CD1c-positive myeloid dendritic cell (primary cell): ENCODE results near the gene ABCA2.

Experiments
- DNase-seq: peaks from one replicate; pipeline ENCODE4 v3.0.0-alpha.2; 2016; ENCODE audit errors: extremely low spot score

Gene ABCA2

GRCh38 chr9:136995772-136996311 is 32.2 kb downstream of the ABCA2 start:
- no peak for DNase-seq

DNA sequence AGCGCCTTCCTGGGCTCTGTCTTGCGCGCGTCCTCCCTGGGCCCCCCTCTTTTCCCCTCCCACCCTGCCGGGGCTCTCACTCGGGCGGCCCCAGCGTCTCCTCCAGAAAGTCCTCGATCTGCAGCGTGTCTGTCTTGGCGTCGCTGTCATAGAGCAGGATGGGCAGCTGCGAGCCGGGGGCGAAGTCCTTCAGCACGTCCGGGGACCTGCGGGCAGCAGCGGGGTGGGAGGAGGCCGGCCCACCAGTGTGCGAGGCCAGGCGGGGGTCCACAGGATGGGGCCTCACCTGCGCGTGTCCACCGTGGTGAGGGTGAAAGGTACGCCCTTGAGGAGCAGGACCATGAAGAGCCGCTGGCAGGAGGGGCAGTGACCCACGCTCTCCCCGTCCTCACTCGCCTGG is 32.7 kb downstream of the ABCA2 start:
- DNase-seq = no peak

GRCh38 chr9:136994888-136995230 is 33.2 kb downstream of the ABCA2 start:
- no peak for DNase-seq

- DNase-seq = no peak
Observed at GRCh38 chr9:136994180-136994887, 33.7 kb downstream of the ABCA2 start.

DNA sequence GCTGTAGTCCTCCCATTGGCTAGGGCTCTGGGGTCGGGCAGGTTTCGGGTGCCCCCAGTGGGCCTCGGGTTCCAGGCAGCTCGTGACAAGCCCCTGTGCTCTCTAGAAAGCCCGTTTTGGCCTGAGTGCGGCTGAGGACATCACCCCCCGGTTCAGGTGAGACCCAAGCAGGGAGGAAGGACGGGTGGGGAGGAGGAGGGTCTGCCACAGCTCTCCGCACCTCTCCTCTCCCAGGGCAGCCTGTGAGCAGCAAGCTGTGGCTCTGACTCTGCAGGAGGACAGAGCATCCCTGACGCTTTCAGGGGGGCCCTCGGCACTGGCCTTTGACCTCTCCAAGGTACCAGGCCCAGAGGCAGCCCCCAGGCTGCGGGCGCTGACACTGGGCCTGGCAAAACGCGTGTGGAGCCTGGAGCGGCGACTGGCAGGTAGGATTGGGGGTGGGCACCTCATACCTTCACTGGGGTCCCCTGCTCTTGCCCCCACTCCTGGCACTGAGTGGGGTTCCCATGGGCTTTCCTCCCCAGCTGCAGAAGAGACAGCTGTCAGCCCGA is 35.1 kb downstream of the ABCA2 start:
- DNase-seq = no peak

GRCh38 chr9:136991993-136992818 is 35.8 kb downstream of the ABCA2 start, which contains the start of gene PAXX:
Gene PAXX, plus strand, starts transcription at chr9:136992422. Its CDS starts 22 bp downstream, at chr9:136992444.
- peak; percentile 95 for DNase-seq

GRCh38 chr9:136990242-136990911 is 37.7 kb downstream of the ABCA2 start:
- no peak for DNase-seq

- DNase-seq = no peak
Observed at GRCh38 chr9:136988872-136989271, 39.2 kb downstream of the ABCA2 start.

- no peak for DNase-seq
Observed at GRCh38 chr9:136985853-136986252, 42.2 kb downstream of the ABCA2 start.

GRCh38 chr9:136985027-136985602 is 42.9 kb downstream of the ABCA2 start:
- DNase-seq = no peak

GRCh38 chr9:136984464-136985026 is 43.5 kb downstream of the ABCA2 start:
- DNase-seq = no peak

GRCh38 chr9:136983656-136984314 is 44.3 kb downstream of the ABCA2 start:
- DNase-seq = no peak

DNA sequence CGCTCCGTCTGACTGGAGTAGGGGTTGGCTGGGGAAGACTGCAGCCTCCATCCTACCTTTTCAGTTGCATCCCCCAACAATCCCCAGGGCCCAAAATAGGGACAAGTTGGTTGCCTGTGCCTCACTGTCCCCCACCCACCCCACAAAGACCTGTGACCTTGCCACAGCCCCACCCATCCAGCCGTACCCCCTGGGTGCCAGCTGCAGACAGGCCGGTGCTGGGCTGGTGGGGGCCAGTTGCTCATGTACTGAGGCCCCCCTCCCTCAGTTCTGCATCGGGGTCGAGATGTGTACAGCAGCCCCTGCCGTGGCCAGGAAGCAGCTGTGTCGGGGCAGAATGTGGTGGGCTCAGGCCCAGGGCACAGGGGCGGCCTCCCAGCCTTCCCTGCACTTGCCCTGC is 44.9 kb downstream of the ABCA2 start:
- DNase-seq = no peak

DNA sequence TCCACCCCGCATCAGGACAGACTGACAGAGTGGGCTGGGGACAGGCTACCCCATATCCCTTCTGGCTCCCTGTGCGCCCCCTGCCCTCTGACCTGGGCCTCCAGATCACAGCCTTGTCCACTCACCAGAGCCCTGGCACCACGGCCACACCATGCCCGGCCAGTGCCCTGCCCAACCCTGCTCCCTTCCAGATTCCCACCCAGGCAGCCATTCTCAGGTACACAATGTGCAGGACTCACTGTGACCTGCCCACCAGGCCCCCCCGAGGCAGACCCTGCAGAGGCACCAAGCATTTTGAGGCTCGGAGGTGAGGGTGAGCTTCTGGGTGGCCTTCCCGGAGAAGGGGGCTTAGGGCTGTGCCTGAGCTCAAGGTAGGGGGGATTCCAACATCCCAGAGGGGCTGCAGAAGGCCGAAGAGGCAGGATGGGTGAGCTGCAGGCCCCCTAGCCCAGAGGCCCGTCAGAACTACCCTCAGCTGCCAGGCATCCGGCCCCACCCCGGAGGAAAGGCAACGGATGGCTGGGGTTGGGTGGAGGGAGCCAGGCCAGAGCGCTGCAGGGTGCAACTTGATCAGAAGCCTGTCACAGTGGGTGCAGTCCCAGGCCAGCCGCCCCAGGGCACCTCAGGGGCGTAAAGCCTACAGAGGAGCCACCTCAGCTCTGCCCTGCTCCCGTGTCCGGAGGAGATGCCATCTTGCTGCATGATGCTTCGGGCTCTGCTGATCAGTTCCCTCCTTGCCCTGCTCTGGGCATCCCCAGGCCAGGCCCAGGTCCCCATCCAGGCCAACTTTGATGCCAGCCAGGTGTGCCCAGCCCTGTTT is 45.6 kb downstream of the ABCA2 start, which contains the start of gene LCNL1:
Gene LCNL1, plus strand, starts transcription at position 762 of the 820 bp plus-strand sequence. CDS start 594 bp downstream, outside the sequence.
- DNase-seq = no peak

DNA sequence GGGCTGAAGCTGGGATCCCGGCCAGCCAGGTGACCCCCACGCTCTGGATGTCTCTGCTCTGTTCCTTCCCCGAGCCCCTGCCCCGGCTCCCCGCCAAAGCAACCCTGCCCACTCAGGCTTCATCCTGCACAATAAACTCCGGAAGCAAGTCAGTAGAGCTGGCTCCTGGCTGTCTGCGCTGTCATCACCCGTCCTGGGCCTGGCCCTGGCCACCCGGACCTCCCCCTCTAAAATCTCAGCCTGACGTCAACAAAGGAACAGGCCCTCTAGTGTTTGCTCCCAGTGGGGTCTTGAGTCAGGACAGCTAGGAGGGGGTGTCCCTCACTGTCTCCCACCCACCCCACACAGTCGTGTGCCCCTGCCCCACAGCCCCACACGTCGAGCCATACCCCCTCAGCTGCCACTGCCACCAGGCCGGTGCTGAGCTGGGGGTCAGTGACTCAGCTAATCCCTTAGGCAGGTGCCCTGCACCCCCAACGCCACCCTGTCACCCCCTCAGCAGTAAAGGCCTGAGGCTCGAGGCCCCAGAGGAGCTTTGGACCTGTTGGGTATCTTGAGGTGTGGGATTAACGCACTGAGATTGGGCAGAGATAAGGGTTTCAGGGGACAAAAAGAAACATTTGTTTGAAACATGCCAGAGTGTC is 46.3 kb downstream of the ABCA2 start:
- DNase-seq = no peak

GRCh38 chr9:136980669-136981478 is 47.2 kb downstream of the ABCA2 start:
- DNase-seq = no peak

- no peak for DNase-seq
Observed at GRCh38 chr9:136979769-136980587, 48.1 kb downstream of the ABCA2 start.
